Measurements from ENCODE around the gene CEP95.
A peak's percentile ranks its signal among the peaks of the same experiment; 100 is the strongest.
"Not testable (repeated sequence)": the region's sequence is repeated elsewhere in the genome, so short reads cannot be mapped to it uniquely, and the experiment has no call there.

Gene CEP95

GRCh38 chr17:64506576-64507412 is at the start of gene CEP95:
Gene CEP95 (plus strand): TSS chr17:64506977. CDS start chr17:64507098, 121 bp downstream.
- peak; percentile 96 for DNase-seq

GRCh38 chr17:64457156-64457555 is 49.6 kb upstream of the CEP95 start:
- DNase-seq, result no peak

- DNase-seq, result no peak
Measured at GRCh38 chr17:64458756-64459155, 48.0 kb upstream of the CEP95 start.

GRCh38 chr17:64459284-64459747 is 47.5 kb upstream of the CEP95 start:
- DNase-seq, result no peak

GRCh38 chr17:64459818-64460217 is 47.0 kb upstream of the CEP95 start:
- DNase-seq, result not testable (repeated sequence)

GRCh38 chr17:64460955-64461354 is 45.8 kb upstream of the CEP95 start:
- DNase-seq, result no peak

GRCh38 chr17:64461788-64462187 is 45.0 kb upstream of the CEP95 start:
- DNase-seq, result no peak

- DNase-seq, result no peak
Measured at GRCh38 chr17:64466019-64466735, 40.6 kb upstream of the CEP95 start.

- DNase-seq, result not testable (repeated sequence)
Measured at GRCh38 chr17:64466834-64467233, 39.9 kb upstream of the CEP95 start.

- DNase-seq, result no peak
Measured at GRCh38 chr17:64470625-64471024, 36.2 kb upstream of the CEP95 start.

- no peak for DNase-seq
Measured at GRCh38 chr17:64471440-64471839, 35.3 kb upstream of the CEP95 start.

- no peak for DNase-seq
Measured at GRCh38 chr17:64472564-64472963, 34.2 kb upstream of the CEP95 start.

GRCh38 chr17:64477849-64478248 is 28.9 kb upstream of the CEP95 start:
- no peak for DNase-seq

GRCh38 chr17:64480951-64481350 is 25.8 kb upstream of the CEP95 start:
- no peak for DNase-seq

GRCh38 chr17:64484380-64484779 is 22.4 kb upstream of the CEP95 start:
- DNase-seq, result no peak

- no peak for DNase-seq
Measured at GRCh38 chr17:64488301-64488700, 18.5 kb upstream of the CEP95 start.

GRCh38 chr17:64491034-64491860 is 15.5 kb upstream of the CEP95 start:
- DNase-seq, result peak in 1 of 2 donors; percentile 62

- DNase-seq, result no peak
Measured at GRCh38 chr17:64491994-64492393, 14.8 kb upstream of the CEP95 start.

- DNase-seq, result no peak
Measured at GRCh38 chr17:64492481-64493109, 14.2 kb upstream of the CEP95 start.

- DNase-seq, result no peak
Measured at GRCh38 chr17:64494121-64494520, 12.7 kb upstream of the CEP95 start.

GRCh38 chr17:64495300-64495699 is 11.5 kb upstream of the CEP95 start:
- DNase-seq, result not testable (repeated sequence)

GRCh38 chr17:64496348-64496785 is 10.4 kb upstream of the CEP95 start:
- no peak for DNase-seq

Measured in stimulated activated CD4-positive, alpha-beta T cell treated with anti-CD3 and anti-CD28 coated beads, Interleukin-2, amount 100 ng/mL, for 24 hours (primary cell).